Stimulated activated CD8-positive, alpha-beta memory T cell treated with anti-CD3 and anti-CD28 coated beads, Interleukin-2, amount 100 ng/mL, for 1 hour (primary cell): ENCODE results near the gene PCDHGB3.
"Not testable (repeated sequence)": the region's sequence is repeated elsewhere in the genome, so short reads cannot be mapped to it uniquely, and the experiment has no call there.

Source experiments
- DNase-seq, 2 donors: peaks; one replicate each; pipeline ENCODE4 v3.0.0-alpha.2; 2020; ENCODE audit warnings: low read depth in 2 of 2

PCDHGB3 gene

DNA sequence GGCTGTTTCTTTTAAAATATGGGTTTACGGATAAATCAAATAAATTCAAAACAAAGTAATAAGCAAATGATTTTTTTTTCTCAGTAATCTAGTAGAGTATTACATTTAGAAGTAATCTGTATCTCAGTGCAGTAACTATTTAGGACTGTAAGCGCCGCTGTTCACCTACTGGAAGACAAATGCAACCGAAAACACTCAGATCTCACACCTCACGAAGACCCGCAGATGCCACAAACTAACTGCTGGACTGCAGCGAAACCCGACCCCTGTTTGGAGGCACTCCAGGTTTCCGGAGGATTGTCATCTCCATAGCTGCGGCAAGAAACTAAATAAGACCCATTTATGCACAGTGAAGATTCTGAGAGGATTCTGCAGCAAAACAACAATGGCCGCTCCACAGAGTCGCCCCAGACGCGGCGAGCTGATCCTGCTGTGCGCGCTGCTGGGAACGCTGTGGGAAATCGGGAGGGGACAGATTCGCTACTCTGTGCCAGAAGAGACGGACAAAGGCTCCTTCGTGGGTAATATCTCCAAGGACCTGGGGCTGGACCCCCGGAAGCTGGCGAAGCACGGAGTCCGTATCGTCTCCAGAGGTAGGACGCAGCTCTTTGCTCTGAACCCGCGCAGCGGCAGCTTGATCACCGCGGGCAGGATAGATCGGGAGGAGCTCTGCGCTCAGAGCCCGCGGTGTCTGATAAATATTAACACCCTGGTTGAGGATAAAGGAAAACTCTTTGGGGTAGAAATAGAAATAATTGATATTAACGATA is 22.6 kb downstream of the PCDHGB3 start, which contains the start of gene PCDHGA8:
Gene PCDHGA8, plus strand, starts transcription at position 205 of the 770 bp plus-strand sequence. Its CDS starts 181 bp downstream, at position 386.
- DNase-seq: no peak

- DNase-seq: no peak
Observed at GRCh38 chr5:141393267-141393666, 23.2 kb downstream of the PCDHGB3 start.

DNA sequence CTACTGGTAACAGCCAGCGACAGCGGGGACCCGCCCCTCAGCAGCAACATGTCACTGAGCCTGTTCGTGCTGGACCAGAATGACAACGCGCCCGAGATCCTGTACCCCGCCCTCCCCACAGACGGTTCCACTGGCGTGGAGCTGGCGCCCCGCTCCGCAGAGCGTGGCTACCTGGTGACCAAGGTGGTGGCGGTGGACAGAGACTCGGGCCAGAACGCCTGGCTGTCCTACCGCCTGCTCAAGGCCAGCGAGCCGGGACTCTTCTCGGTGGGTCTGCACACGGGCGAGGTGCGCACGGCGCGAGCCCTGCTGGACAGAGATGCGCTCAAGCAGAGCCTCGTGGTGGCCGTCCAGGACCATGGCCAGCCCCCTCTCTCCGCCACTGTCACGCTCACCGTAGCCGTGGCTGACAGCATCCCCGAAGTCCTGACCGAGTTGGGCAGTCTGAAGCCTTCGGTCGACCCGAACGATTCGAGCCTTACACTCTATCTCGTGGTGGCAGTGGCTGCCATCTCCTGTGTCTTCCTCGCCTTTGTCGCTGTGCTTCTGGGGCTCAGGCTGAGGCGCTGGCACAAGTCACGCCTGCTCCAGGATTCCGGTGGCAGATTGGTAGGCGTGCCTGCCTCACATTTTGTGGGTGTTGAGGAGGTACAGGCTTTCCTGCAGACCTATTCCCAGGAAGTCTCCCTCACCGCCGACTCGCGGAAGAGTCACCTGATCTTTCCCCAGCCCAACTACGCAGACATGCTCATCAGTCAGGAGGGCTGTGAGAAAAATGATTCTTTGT is 24.6 kb downstream of the PCDHGB3 start:
- not testable (repeated sequence) for DNase-seq

DNA sequence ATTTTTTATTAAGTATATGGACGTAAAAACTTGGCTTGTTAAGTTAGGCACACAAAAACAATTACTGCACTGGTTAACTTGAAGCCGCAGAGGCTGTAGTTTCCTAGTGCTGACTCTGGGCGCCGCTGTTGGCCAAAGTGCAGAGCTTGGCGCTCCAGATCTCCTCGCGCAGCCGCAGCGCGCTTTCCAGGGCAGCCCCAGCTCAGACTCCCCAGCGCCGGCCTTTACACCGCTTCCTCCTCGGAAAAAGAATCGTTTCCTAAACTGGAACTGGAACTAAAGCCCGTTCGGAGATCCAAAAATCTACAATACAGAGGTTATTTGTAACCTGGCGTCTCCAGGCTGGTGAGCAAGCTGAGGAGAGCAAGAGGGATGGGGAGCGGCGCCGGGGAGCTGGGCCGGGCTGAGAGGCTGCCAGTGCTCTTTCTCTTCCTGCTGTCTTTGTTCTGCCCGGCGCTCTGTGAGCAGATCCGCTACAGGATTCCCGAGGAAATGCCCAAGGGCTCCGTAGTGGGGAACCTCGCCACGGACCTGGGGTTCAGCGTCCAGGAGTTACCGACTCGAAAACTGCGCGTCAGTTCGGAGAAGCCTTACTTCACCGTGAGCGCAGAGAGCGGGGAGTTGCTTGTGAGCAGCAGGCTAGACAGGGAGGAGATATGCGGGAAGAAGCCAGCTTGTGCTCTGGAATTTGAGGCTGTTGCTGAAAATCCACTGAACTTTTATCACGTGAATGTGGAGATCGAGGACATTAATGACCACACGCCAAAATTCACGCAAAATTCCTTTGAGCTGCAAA is 27.9 kb downstream of the PCDHGB3 start, which contains the start of gene PCDHGB5:
Gene PCDHGB5, plus strand, starts transcription at position 192 of the 796 bp plus-strand sequence. Its CDS starts 181 bp downstream, at position 373.
- DNase-seq: not testable (repeated sequence)

DNA sequence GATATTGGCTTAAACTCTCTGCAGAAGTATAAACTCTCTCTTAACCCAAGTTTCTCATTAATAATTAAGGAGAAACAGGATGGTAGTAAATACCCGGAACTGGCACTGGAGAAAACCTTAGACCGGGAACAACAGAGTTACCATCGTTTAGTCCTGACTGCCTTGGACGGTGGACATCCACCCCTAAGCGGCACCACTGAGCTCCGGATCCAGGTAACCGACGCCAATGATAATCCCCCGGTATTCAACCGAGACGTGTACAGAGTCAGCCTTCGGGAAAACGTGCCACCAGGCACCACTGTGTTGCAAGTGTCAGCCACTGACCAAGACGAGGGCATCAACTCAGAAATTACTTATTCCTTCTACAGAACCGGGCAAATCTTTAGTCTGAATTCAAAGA is 28.6 kb downstream of the PCDHGB3 start:
- DNase-seq: no peak

GRCh38 chr5:141399555-141400258 is 29.7 kb downstream of the PCDHGB3 start:
- no peak for DNase-seq

DNA sequence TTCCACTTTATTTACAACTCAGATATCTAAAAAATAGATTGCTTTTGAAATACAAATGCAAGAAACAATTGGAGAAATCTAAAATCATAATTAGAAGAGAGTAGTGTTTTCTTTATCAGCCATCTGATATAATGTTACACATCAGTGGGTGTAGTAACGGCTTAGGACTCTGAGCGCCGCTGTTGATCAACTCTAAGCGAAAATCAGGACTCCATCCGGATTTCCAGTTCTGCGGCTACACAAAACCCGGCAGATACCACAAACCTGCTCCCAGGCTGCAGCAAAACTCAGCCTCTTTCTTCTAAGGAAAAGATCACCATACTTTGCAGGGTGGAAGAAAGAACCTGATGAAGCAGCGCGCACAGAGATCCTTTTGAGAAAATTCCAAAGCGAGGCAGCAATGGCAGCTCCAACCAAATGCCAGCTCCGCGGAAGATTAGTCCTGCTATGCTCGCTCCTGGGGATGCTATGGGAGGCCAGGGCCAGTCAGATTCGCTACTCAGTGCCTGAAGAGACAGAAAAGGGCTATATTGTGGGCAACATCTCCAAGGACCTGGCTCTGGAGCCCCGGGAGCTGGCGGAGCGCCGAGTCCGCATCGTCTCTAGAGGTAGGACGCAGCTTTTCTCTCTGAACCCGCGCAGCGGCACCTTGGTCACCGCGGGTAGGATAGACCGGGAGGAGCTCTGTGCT is 32.7 kb downstream of the PCDHGB3 start, which contains the start of gene PCDHGA9:
Gene PCDHGA9, plus strand, starts transcription at position 226 of the 691 bp plus-strand sequence. Its CDS starts 175 bp downstream, at position 401.
- DNase-seq: no peak

- no peak for DNase-seq
Observed at GRCh38 chr5:141403387-141403786, 33.3 kb downstream of the PCDHGB3 start.

DNA sequence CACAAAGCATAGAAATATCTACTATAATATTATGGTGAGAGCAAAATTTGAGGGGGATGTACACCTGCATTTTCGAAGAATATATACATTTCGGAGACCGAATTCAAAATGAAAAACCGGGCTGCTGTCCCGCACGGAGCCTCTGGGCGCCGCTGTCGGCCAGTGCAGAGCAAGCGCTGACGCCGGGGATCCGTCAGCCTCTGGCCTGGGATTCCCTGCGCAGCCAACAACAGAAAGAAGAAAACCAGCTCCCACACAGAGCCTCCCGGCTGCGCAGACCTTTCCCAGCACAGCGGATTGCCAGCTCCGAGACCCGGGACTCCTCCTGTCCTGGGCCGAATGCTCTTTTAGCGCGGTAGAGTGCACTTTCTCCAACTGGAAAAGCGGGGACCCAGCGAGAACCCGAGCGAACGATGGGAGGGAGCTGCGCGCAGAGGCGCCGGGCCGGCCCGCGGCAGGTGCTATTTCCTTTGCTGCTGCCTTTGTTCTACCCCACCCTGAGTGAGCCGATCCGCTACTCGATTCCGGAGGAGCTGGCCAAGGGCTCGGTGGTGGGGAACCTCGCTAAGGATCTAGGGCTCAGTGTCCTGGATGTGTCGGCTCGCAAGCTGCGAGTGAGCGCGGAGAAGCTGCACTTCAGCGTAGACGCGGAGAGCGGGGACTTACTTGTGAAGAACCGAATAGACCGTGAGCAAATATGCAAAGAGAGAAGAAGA is 37.9 kb downstream of the PCDHGB3 start, which contains the start of gene PCDHGB6:
Gene PCDHGB6, plus strand, starts transcription at position 232 of the 716 bp plus-strand sequence. Its CDS starts 182 bp downstream, at position 414.
- DNase-seq: not testable (repeated sequence)

- DNase-seq: no peak
Observed at GRCh38 chr5:141409598-141410306, 39.7 kb downstream of the PCDHGB3 start.

GRCh38 chr5:141411575-141411974 is 41.5 kb downstream of the PCDHGB3 start:
- DNase-seq: no peak

- peak in 1 of 2 donors; percentile 22 for DNase-seq
Observed at GRCh38 chr5:141412854-141413539, 43.0 kb downstream of the PCDHGB3 start, which contains the start of gene PCDHGA10. PCDHGA10 (plus strand) TSS chr5:141412987; CDS start chr5:141413176, 189 bp downstream.

- no peak for DNase-seq
Observed at GRCh38 chr5:141413540-141414069, 43.6 kb downstream of the PCDHGB3 start.

- DNase-seq: not testable (repeated sequence)
Observed at GRCh38 chr5:141414548-141415274, 44.7 kb downstream of the PCDHGB3 start.

DNA sequence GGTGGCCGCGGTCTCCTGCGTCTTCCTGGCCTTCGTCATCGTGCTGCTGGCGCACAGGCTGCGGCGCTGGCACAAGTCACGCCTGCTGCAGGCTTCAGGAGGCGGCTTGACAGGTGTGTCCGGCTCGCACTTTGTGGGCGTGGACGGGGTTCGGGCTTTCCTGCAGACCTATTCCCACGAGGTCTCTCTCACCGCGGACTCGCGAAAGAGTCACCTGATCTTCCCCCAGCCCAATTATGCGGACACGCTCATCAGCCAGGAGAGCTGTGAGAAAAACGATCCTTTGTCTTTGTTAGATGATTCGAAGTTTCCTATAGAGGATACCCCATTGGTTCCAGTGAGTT is 45.2 kb downstream of the PCDHGB3 start:
- not testable (repeated sequence) for DNase-seq

- DNase-seq: not testable (repeated sequence)
Observed at GRCh38 chr5:141417494-141418172, 47.6 kb downstream of the PCDHGB3 start, which contains the start of gene PCDHGB7. PCDHGB7 (plus strand) TSS chr5:141417677; CDS start chr5:141417860, 183 bp downstream.
